ENCODE results near the gene PCOLCE2.

Gene PCOLCE2

GRCh38 chr3:142914286-142914811 lies 25.5 kb upstream of the PCOLCE2 start:
- DNase-seq (ENCODE audit: extremely low read depth, low read depth): no peak
- TF ChIP-seq, protein P1, sequence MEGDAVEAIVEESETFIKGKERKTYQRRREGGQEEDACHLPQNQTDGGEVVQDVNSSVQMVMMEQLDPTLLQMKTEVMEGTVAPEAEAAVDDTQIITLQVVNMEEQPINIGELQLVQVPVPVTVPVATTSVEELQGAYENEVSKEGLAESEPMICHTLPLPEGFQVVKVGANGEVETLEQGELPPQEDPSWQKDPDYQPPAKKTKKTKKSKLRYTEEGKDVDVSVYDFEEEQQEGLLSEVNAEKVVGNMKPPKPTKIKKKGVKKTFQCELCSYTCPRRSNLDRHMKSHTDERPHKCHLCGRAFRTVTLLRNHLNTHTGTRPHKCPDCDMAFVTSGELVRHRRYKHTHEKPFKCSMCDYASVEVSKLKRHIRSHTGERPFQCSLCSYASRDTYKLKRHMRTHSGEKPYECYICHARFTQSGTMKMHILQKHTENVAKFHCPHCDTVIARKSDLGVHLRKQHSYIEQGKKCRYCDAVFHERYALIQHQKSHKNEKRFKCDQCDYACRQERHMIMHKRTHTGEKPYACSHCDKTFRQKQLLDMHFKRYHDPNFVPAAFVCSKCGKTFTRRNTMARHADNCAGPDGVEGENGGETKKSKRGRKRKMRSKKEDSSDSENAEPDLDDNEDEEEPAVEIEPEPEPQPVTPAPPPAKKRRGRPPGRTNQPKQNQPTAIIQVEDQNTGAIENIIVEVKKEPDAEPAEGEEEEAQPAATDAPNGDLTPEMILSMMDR (IDR thresholded peaks at IDR 0.05; ENCODE audit: low read depth, low read length): no peak

DNA sequence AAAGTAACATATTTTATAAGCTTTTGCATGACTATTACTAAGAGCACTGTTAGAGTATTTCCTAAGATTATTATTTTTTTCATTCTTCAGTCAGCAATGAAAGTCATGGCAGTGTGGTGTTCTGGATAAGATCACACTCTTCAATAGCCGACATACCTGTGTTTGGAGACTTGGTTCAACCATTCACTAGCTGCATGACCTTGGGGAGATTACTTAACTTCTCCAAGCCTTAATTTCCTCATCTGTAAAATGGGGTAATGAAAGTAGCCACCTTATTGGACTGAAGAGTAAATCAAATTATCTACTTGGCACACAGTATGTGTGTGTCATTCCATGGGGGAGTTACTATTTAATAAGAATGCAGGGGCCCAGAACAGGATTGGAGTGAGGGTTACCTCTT lies 24.5 kb upstream of the PCOLCE2 start:
- DNase-seq (ENCODE audit: extremely low read depth, low read depth): no peak
- TF ChIP-seq, protein P1 (IDR thresholded peaks at IDR 0.05; ENCODE audit: low read depth, low read length): no peak

DNA sequence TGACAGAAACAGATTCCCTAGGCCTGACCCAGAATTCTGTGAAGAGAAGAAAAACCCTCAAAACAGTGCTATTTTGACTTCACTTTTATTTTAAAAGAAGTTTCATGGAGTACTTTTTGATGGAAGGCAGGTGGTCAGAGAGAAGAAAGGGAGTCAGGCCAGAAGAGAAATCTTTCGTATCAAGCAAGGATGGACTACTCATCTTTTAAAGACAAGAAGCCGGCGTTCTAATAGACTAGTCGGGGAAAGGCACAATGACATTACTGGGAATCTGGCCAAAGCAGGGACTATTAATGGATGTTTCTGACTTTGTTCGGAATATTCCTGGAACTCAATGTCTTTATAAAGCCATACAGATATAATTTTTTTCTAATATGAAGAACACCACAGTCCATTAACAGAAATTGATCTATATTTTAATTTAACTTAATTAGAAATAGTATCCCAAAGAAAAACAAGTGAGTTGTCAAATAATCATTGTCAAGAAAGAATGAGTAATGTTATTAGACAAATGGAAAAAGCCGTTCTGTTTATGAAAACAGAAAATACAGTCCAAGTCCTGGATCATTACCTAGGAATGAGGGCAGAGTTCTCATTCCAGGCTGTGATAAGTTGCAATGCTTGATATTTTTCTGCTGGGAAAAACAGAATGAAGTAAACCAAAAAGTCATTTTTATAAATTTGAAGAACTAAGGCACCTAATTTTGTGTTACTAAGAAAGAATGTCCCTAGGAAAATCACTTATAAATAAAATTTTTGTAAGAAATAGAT lies 23.7 kb upstream of the PCOLCE2 start:
- TF ChIP-seq, protein P1 (IDR thresholded peaks at IDR 0.05; ENCODE audit: low read depth, low read length): no peak
- no peak for DNase-seq (ENCODE audit: extremely low read depth, low read depth)

- no peak for DNase-seq (ENCODE audit: extremely low read depth, low read depth)
- TF ChIP-seq, protein P1 (IDR thresholded peaks at IDR 0.05; ENCODE audit: low read depth, low read length): no peak
Measured at GRCh38 chr3:142910280-142910679, 21.4 kb upstream of the PCOLCE2 start.

DNA sequence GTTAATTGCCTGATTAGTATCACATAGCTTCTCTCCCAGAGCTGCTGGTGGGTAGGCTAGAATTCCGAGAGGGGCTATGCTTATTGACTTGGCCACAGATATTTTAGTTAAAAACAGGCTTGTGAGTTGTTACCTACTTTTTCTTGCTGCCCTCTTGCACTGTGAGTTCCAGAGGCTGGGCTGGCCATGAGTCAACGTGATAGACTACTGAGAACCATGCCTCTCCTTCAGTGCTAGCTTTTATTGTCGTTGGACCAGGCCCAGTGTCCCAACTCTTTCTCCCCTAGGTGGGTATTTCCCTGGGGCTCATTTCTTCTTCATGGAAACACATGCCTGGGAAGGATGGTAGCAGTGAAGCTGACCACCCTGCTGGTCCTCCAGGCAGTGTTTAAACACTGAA lies 20.4 kb upstream of the PCOLCE2 start:
- TF ChIP-seq, protein P1 (IDR thresholded peaks at IDR 0.05; ENCODE audit: low read depth, low read length): no peak
- DNase-seq (ENCODE audit: extremely low read depth, low read depth): no peak

- no peak for DNase-seq (ENCODE audit: extremely low read depth, low read depth)
- TF ChIP-seq, protein P1 (IDR thresholded peaks at IDR 0.05; ENCODE audit: low read depth, low read length): no peak
Measured at GRCh38 chr3:142907996-142908395, 19.1 kb upstream of the PCOLCE2 start.

DNA sequence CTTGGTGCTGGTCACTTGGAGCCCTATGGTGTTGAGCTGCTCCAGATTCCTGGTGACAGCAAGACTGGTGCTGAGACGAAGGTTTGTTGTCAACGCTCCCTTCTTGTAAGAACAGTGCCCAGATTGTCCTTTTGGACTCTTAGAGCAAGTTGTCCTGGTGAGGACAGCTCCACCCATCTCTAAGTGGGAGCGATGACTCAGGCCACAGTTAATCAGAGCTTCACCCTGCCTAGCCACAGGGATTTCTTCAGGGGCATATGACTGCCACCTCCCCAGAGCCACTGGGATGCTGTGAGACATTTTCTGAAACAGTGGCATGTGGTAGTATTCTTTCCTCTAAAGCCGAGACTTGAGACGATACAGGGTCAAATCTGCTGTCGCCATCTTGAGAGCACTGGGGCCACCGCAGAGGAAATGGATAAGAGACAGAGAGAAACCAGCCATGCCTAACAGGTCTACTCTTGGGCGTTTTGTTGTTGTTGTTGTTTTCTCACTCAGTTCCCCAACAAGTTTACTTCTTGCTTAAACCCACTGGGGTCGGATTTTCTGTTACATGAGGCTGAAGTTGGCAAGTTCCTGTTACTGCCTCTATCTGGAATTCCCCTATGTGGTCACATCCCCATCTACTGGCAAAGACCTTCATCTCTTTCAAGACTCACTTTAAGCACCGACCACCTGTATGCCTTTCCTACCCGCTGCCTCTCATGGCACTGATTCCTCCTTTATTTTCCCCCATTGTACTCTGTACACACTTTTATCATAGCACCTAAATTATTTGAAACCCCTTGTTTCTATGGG lies 16.0 kb upstream of the PCOLCE2 start:
- TF ChIP-seq, protein P1 (IDR thresholded peaks at IDR 0.05; ENCODE audit: low read depth, low read length): no peak
- no peak for DNase-seq (ENCODE audit: extremely low read depth, low read depth)

All from AG09319 (cell line).